ENCODE measurements around the gene APOM.
A peak's percentile ranks its signal among the peaks of the same experiment; 100 is the strongest.

The APOM gene

GRCh38 chr6:31631209-31631608 is 24.5 kb upstream of the APOM start:
- no peak for DNase-seq (ENCODE audit: low read depth)

- DNase-seq (ENCODE audit: low read depth), result no peak
Measured at GRCh38 chr6:31631681-31632278, 23.9 kb upstream of the APOM start.

- DNase-seq (ENCODE audit: low read depth), result no peak
Measured at GRCh38 chr6:31632279-31632946, 23.3 kb upstream of the APOM start.

GRCh38 chr6:31633447-31633846 is 22.2 kb upstream of the APOM start:
- no peak for DNase-seq (ENCODE audit: low read depth)

GRCh38 chr6:31634131-31634530 is 21.6 kb upstream of the APOM start:
- DNase-seq (ENCODE audit: low read depth), result peak; percentile 50

GRCh38 chr6:31634969-31635575 is 20.6 kb upstream of the APOM start:
- no peak for DNase-seq (ENCODE audit: low read depth)

GRCh38 chr6:31636698-31637596 is 18.7 kb upstream of the APOM start:
- no peak for DNase-seq (ENCODE audit: low read depth)

GRCh38 chr6:31639043-31639442 is 16.7 kb upstream of the APOM start:
- DNase-seq (ENCODE audit: low read depth), result no peak

- peak; percentile 87 for DNase-seq (ENCODE audit: low read depth)
Measured at GRCh38 chr6:31639449-31639861, 16.2 kb upstream of the APOM start.

- no peak for DNase-seq (ENCODE audit: low read depth)
Measured at GRCh38 chr6:31640612-31641011, 15.1 kb upstream of the APOM start.

- DNase-seq (ENCODE audit: low read depth), result no peak
Measured at GRCh38 chr6:31641370-31641769, 14.3 kb upstream of the APOM start.

GRCh38 chr6:31642798-31643570 is 12.7 kb upstream of the APOM start:
- DNase-seq (ENCODE audit: low read depth), result no peak

- DNase-seq (ENCODE audit: low read depth), result no peak
Measured at GRCh38 chr6:31643818-31644454, 11.8 kb upstream of the APOM start.

GRCh38 chr6:31645325-31645724 is 10.4 kb upstream of the APOM start:
- DNase-seq (ENCODE audit: low read depth), result no peak

GRCh38 chr6:31651602-31652191 is 4.0 kb upstream of the APOM start:
- peak; percentile 89 for DNase-seq (ENCODE audit: low read depth)

GRCh38 chr6:31652925-31653724 is 2.6 kb upstream of the APOM start:
- peak; percentile 92 for DNase-seq (ENCODE audit: low read depth)

- no peak for DNase-seq (ENCODE audit: low read depth)
Measured at GRCh38 chr6:31654574-31655348, 933 bp upstream of the APOM start.

GRCh38 chr6:31657406-31658157 is 1.9 kb downstream of the APOM start:
- no peak for DNase-seq (ENCODE audit: low read depth)

Measured in EH (cell line).